Mesendoderm (in vitro differentiated cells): ENCODE data around the gene BNIP5.

Source experiments
- DNase-seq: peaks from one replicate; pipeline ENCODE4 v3.0.0; 2013
- H2AK5ac ChIP-seq: 2 replicates; pipeline ENCODE4 v1.6.1; 2013; ENCODE audit warnings: low read length, inconsistent platforms
- H2BK120ac ChIP-seq: 2 replicates; pipeline ENCODE4 v1.6.1; 2013; ENCODE audit warnings: low read depth, mild to moderate bottlenecking, low read length, moderate library complexity, mixed read lengths
- H2BK15ac ChIP-seq: replicated peaks from 2 replicates; pipeline ENCODE4 v1.6.1; 2013; ENCODE audit warnings: low read depth, mild to moderate bottlenecking, moderate library complexity
- H2BK5ac ChIP-seq: 2 replicates; pipeline ENCODE4 v1.6.1; 2013; ENCODE audit warnings: low read length, inconsistent platforms
- H3K18ac ChIP-seq: 2 replicates; pipeline ENCODE4 v1.6.1; 2013; ENCODE audit warnings: mild to moderate bottlenecking, low read length, mixed read lengths
- H3K23ac ChIP-seq: one replicate; pipeline ENCODE4 v1.6.1; 2013; ENCODE audit warnings: low read length
- H3K27ac ChIP-seq: 2 replicates; pipeline ENCODE4 v1.5.1; 2013; ENCODE audit warnings: low read depth, mild to moderate bottlenecking, inconsistent platforms, low read length, moderate library complexity
- H3K27me3 ChIP-seq: 2 replicates; pipeline ENCODE4 v1.6.1; 2013; ENCODE audit warnings: low read length, control low read depth, mild to moderate bottlenecking, inconsistent platforms; ENCODE audit not compliant: insufficient read depth, poor library complexity
- H3K36me3 ChIP-seq: 2 replicates; pipeline ENCODE4 v1.6.1; 2013; ENCODE audit warnings: low read length, inconsistent platforms; ENCODE audit not compliant: control insufficient read depth, insufficient read depth
- H3K4ac ChIP-seq: one replicate; pipeline ENCODE4 v1.6.1; 2013; ENCODE audit warnings: low read depth, mild to moderate bottlenecking, low read length, moderate library complexity
- H3K4me1 ChIP-seq: 2 replicates; pipeline ENCODE4 v1.6.1; 2013; ENCODE audit warnings: low read depth, low read length, inconsistent platforms; ENCODE audit not compliant: control insufficient read depth
- H3K4me2 ChIP-seq: 2 replicates; pipeline ENCODE4 v1.6.1; 2013; ENCODE audit warnings: low read length
- H3K4me3 ChIP-seq: 2 replicates; pipeline ENCODE4 v1.5.1; 2013; ENCODE audit warnings: mild to moderate bottlenecking, low read length
- H3K56ac ChIP-seq: one replicate; pipeline ENCODE4 v1.6.1; 2013; ENCODE audit warnings: low read length
- H3K79me1 ChIP-seq: 2 replicates; pipeline ENCODE4 v1.6.1; 2013; ENCODE audit warnings: low read length, inconsistent platforms
- H3K79me2 ChIP-seq: 2 replicates; pipeline ENCODE4 v1.6.1; 2013; ENCODE audit warnings: mild to moderate bottlenecking, low read length; ENCODE audit not compliant: control insufficient read depth, insufficient read depth
- H3K9ac ChIP-seq: 2 replicates; pipeline ENCODE4 v1.6.1; 2013; ENCODE audit warnings: low read length, inconsistent platforms
- H4K5ac ChIP-seq: one replicate; pipeline ENCODE4 v1.6.1; 2013; ENCODE audit warnings: low read length
- H4K8ac ChIP-seq: one replicate; pipeline ENCODE4 v1.6.1; 2013; ENCODE audit warnings: low read depth, mild to moderate bottlenecking, control low read depth, low read length, moderate library complexity
- WGBS: extraction: QIAGEN DNeasy Blood & Tissue Kit; methylation state at CpG from one replicate; pipeline ENCODE4 v1.1.7; 2013; ENCODE audit warnings: low lambda C conversion rate, missing lambda C conversion rate; ENCODE audit not compliant: insufficient coverage; ENCODE audit errors: extremely low coverage; 5-methylcytosine and 5-hydroxymethylcytosine counted together

BNIP5 gene

GRCh38 chr6:36285187-36285671 is 51.5 kb downstream of the BNIP5 start:
- no peak overlapping the region for H4K8ac ChIP-seq
- DNase-seq: peak; percentile 72
- no CpG with 5 or more reads among the region's 26 CpGs for WGBS
- H2BK5ac ChIP-seq: no peak overlapping the region
- H3K4me1 ChIP-seq: peaks cover 7% of the 10 kb centered on the region
- H2AK5ac ChIP-seq: no peak overlapping the region
- H3K56ac ChIP-seq: no peak overlapping the region
- no peaks in the 10 kb centered on the region for H3K27me3 ChIP-seq
- no peak overlapping the region for H3K23ac ChIP-seq
- H2BK120ac ChIP-seq: no peak overlapping the region
- H3K27ac ChIP-seq: no peak overlapping the region
- H3K36me3 ChIP-seq: no peaks in the 10 kb centered on the region
- H3K4me2 ChIP-seq: no peak overlapping the region
- H3K18ac ChIP-seq: no peak overlapping the region
- no peaks in the 10 kb centered on the region for H3K79me2 ChIP-seq
- no peak overlapping the region for H2BK15ac ChIP-seq
- H3K4me3 ChIP-seq: no peak overlapping the region
- H3K9ac ChIP-seq: no peak overlapping the region
- H3K4ac ChIP-seq: no peak overlapping the region
- H4K5ac ChIP-seq: no peak overlapping the region
- no peaks in the 10 kb centered on the region for H3K79me1 ChIP-seq

DNA sequence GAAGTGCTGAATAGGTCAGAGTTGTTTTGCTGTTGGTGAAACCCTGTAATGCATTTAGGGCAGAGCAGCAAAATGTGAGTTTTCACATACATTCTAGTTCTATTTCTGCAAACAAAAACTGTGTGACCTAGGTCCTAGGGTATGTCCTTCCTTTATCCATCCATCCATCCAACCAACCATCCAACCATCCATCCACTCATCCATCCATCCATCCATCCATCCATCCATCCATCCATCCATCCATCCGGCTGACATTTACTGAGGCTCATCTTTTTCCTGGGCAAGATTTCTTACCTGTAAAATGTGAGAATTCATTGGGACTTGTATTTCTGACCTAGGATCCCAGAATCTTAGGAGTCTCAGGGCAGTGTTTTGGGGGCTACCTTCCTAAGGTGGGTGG is 52.3 kb downstream of the BNIP5 start:
- Histone ChIP-seq H3K79me2 (no peaks in the 10 kb centered on the region), H4K8ac (no peak overlapping the region), H3K4me1 (peaks cover 7% of the 10 kb centered on the region), H2BK120ac (no peak overlapping the region), H3K4ac (no peak overlapping the region), H2BK5ac (no peak overlapping the region), H3K9ac (no peak overlapping the region), H3K27me3 (no peaks in the 10 kb centered on the region), H2BK15ac (no peak overlapping the region), H4K5ac (no peak overlapping the region), H3K4me2 (no peak overlapping the region), H3K36me3 (no peaks in the 10 kb centered on the region), H3K79me1 (no peaks in the 10 kb centered on the region), H2AK5ac (no peak overlapping the region), H3K23ac (no peak overlapping the region), H3K56ac (no peak overlapping the region), H3K18ac (no peak overlapping the region), H3K4me3 (no peak overlapping the region), H3K27ac (no peak overlapping the region)
- no CpG with 5 or more reads among the region's 1 CpG for WGBS
- no peak for DNase-seq

DNA sequence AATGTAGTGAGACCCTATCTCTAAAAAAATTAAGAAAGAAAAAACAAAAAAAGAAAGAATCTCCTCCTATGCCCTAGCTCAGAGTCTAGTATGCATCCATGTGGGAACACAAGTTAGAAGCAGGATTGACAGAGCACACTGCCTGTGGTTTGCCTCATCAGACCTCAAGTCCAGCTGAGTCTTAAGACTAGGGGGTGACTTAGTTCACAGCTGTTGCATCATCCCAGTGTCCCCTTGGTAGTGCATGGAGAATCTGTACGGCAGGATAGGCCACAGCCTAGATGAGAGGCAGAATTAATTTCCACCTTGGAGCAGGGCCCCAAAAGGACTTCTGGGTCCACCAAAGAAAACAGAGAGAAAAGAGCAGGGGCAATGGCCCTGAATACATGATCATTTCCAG is 53.1 kb downstream of the BNIP5 start:
- Histone ChIP-seq H3K4ac (no peak overlapping the region), H2AK5ac (no peak overlapping the region), H4K8ac (no peak overlapping the region), H3K9ac (no peak overlapping the region), H3K18ac (no peak overlapping the region), H2BK5ac (no peak overlapping the region), H4K5ac (no peak overlapping the region), H3K27ac (no peak overlapping the region), H3K56ac (no peak overlapping the region), H3K36me3 (no peaks in the 10 kb centered on the region), H2BK120ac (no peak overlapping the region), H3K4me3 (no peak overlapping the region), H3K23ac (no peak overlapping the region), H2BK15ac (no peak overlapping the region), H3K4me2 (no peak overlapping the region), H3K79me2 (no peaks in the 10 kb centered on the region), H3K27me3 (no peaks in the 10 kb centered on the region), H3K4me1 (peaks cover 7% of the 10 kb centered on the region), H3K79me1 (no peaks in the 10 kb centered on the region)
- no peak for DNase-seq
- no CpG with 5 or more reads among the region's 1 CpG for WGBS

DNA sequence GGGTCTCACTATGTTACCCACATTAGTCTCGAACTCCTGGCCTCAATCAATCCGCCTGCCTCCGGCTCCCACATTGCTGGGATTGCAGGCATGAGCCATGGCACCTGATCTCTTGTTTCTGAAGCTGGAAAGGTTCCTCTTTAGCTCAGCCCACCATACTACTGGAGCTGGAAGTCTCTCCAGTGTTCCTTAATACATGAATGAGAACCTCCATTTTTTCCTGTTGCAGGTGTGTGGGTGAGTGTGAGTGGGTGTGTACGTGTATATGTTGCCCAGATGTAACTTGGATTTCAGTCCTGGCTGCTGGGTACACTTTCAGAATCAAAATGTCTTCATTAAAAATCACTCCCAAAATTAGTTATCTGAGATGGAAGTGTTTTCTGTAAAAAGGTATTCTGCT is 55.7 kb downstream of the BNIP5 start:
- DNase-seq: no peak
- H3K79me1 ChIP-seq: no peaks in the 10 kb centered on the region

GRCh38 chr6:36280467-36280866 is 56.2 kb downstream of the BNIP5 start:
- Histone ChIP-seq H2BK5ac (no peak overlapping the region), H2BK120ac (no peak overlapping the region), H4K5ac (no peak overlapping the region), H2BK15ac (no peak overlapping the region), H3K79me2 (no peaks in the 10 kb centered on the region), H4K8ac (no peak overlapping the region), H3K4me1 (no peaks in the 10 kb centered on the region), H3K9ac (no peak overlapping the region), H3K18ac (no peak overlapping the region), H3K36me3 (no peaks in the 10 kb centered on the region), H3K56ac (no peak overlapping the region), H3K4me2 (no peak overlapping the region), H3K4me3 (no peak overlapping the region), H3K4ac (no peak overlapping the region), H3K23ac (no peak overlapping the region), H2AK5ac (no peak overlapping the region), H3K27ac (no peak overlapping the region), H3K27me3 (no peaks in the 10 kb centered on the region), H3K79me1 (no peaks in the 10 kb centered on the region)
- DNase-seq: no peak
- WGBS: no CpG with 5 or more reads among the region's 3 CpGs

More for the DNA sequence above, 55.7 kb downstream of the BNIP5 start:
- Histone ChIP-seq H2AK5ac (no peak overlapping the region), H3K4me3 (no peak overlapping the region), H3K56ac (no peak overlapping the region), H3K4me2 (no peak overlapping the region), H3K36me3 (no peaks in the 10 kb centered on the region), H3K9ac (no peak overlapping the region), H2BK120ac (no peak overlapping the region), H3K79me2 (no peaks in the 10 kb centered on the region), H4K8ac (no peak overlapping the region), H3K27ac (no peak overlapping the region), H3K18ac (no peak overlapping the region), H3K27me3 (no peaks in the 10 kb centered on the region), H3K4me1 (no peaks in the 10 kb centered on the region), H2BK15ac (no peak overlapping the region), H3K4ac (no peak overlapping the region), H2BK5ac (no peak overlapping the region), H3K23ac (no peak overlapping the region), H4K5ac (no peak overlapping the region)
- WGBS: no CpG with 5 or more reads among the region's 4 CpGs

- no peak overlapping the region for H2BK120ac ChIP-seq
- no peak overlapping the region for H2BK5ac ChIP-seq
- no peak overlapping the region for H2AK5ac ChIP-seq
- H3K56ac ChIP-seq: no peak overlapping the region
- H3K4me2 ChIP-seq: no peak overlapping the region
- H3K79me2 ChIP-seq: no peaks in the 10 kb centered on the region
- H4K8ac ChIP-seq: no peak overlapping the region
- H2BK15ac ChIP-seq: no peak overlapping the region
- no peak overlapping the region for H3K23ac ChIP-seq
- no peak overlapping the region for H3K18ac ChIP-seq
- WGBS: no CpG with 5 or more reads among the region's 2 CpGs
- H3K9ac ChIP-seq: no peak overlapping the region
- no peak overlapping the region for H4K5ac ChIP-seq
- no peaks in the 10 kb centered on the region for H3K27me3 ChIP-seq
- no peak overlapping the region for H3K27ac ChIP-seq
- no peak overlapping the region for H3K4me3 ChIP-seq
- no peak overlapping the region for H3K4ac ChIP-seq
- H3K36me3 ChIP-seq: no peaks in the 10 kb centered on the region
- no peaks in the 10 kb centered on the region for H3K79me1 ChIP-seq
- no peak for DNase-seq
- no peaks in the 10 kb centered on the region for H3K4me1 ChIP-seq
Measured at GRCh38 chr6:36277946-36278470, 58.7 kb downstream of the BNIP5 start.
